ENCODE results near the gene ANKS1A.
"Not testable (repeated sequence)": the region's sequence is repeated elsewhere in the genome, so short reads cannot be mapped to it uniquely, and the experiment has no call there.

Gene ANKS1A

DNA sequence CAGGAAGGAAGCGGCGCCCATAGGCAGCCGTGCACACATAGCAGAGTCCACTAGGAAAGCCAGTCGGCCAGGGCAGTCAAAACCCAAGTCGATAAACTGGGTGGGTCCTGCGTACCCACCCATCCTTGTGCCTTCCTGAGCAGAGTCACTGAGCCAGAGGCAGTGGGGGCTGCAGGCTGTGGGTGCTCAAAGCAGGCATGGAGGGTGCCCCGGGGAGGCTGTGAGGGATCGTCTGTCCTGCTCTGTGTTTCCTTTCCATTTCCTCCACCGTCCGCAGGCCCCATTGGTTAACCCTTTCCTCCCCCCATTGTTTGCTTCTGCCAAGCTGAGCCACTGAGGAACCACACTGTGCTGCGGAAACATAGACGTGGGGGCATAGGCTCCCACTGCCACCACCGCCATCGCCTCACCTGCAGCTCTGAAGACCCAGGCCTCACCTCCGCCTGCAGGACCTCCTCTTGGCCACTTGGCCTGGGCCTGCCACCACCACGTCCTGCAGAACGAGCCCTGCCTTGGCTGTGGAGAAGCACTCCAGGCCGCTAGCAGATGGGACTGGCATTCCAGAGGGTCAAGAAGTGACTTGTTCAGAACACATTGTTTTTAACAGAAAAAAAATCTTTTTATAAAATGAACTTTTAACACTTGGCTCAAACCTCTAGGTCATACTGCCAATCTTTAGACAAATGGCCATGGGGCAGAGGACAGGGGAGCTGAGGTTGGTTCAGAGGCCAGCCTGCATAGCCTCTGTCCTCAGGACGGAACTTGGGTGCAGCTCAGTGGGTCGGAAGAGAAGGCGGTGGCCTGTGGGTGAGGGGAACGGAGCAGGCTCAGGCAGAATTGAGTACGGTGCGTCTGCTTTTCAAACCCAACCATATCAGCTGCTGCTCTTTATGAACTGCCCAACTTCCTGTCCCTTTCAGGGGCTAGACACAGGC is 199.5 kb downstream of the ANKS1A start:
- no peak for DNase-seq

DNA sequence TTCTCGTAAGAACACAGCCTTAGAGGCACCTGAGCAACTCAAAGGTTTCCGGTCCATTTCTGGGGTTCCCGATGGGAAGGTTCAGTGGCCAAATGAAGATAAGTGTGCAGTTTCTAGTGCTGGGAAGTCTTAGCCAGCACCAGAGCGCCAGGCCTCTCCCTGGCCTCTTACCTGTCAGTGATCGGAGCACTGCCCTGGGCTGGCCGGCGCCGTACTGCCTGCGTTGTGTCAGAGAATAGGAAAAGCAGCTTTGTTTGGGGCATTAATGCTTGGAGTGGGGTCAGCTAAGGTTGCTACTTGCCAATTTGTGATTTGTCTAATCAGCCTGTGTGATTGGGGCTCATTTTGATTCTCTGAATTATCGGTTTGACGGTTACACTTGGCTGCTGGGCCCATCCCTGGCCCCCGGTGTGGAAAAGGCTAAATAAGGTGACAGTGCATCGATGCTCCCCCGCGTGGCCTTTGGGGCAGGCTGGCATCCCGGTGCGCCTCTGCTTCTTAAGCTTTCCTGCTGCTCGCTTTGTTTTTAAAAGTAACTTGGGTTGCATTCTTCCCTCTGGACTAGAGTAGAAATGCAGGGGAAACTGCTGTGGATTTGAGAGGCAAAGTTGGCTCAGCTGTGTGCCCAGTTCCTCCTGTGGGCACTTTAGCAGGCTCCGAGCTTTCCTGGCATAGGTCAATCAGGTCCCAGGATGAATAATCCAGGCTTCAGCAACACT is 200.3 kb downstream of the ANKS1A start:
- DNase-seq: no peak

DNA sequence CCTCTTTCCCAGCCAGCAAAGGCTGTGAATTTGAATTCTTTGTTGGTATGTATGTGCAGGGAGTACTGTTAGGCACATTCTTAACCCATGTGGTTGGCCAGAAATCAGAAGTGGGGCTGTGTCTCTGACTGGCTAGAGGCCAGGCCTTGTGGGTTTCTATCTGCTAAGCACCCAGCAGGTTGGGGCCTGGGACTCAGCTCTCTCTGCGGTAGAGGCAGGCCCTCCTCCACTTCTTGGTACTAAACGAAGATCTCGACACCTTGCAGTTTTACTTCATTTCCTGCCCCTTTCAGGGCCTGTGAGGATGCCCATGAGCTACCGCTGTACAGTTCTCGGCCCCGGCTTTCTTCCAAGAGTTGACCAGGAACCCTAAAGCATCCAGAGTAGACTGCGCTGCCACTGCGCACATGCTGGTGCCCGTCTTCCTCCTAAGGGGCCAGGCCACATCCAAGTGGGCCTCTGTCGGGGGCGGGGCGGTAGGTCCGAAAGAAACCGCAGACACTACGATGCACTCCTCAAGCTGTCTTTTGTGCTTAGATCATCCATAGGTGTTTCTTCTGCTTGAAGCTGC is 201.0 kb downstream of the ANKS1A start:
- no peak for DNase-seq

DNA sequence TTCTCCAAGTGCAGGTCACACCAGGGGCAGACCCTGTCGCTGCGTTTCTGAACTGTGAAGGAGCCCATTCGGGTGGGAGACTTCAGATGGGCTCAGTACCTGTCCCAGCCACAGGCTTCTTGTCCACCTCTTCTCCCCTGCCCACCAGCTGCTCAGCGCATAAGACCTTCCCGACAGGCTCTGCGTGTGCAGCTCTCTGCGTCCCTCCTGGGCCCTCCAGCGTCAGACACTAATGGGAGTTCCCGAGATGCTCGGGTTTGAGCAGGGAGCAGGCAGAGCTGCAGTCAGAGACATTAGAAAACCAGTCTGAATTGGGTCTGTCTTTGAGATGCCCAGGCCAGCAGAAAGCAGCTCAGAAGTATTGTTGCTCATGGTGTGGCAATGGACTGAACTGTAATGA is 201.7 kb downstream of the ANKS1A start:
- no peak for DNase-seq

DNA sequence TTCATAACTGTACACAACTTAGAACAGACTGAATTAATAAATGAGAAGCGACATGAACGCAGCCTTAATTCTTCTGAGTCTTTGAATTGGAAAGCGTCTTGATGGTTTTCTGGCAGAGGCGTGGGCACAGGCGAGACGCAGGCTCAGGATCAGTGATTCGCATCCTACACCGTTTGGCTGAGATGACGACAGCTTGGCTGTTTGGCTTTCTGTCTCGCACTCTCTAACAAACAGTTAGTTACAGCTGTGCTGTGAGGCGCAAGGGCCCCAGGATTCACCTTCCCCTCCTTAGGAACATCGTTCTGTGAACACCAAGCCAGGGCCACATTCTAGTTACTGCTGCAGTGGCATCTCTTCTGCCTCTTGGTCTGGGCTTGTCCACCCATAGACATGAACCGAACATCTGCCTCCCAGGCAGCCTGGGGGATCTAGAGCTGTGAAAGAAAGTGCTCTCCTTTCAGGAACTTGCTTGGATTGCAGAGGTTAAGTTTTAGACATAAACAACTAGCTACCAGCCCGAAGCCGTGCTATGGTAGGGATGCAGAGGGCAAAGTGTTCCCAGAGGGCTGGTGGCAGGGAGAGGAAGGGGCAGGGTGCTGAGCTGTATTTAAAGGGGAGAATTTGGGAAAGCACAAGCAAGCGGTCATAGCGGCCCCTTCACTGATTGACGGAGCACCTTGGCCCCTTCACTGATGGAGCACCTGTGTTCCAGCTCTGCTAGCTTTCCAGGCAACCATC is 202.5 kb downstream of the ANKS1A start:
- no peak for DNase-seq

DNA sequence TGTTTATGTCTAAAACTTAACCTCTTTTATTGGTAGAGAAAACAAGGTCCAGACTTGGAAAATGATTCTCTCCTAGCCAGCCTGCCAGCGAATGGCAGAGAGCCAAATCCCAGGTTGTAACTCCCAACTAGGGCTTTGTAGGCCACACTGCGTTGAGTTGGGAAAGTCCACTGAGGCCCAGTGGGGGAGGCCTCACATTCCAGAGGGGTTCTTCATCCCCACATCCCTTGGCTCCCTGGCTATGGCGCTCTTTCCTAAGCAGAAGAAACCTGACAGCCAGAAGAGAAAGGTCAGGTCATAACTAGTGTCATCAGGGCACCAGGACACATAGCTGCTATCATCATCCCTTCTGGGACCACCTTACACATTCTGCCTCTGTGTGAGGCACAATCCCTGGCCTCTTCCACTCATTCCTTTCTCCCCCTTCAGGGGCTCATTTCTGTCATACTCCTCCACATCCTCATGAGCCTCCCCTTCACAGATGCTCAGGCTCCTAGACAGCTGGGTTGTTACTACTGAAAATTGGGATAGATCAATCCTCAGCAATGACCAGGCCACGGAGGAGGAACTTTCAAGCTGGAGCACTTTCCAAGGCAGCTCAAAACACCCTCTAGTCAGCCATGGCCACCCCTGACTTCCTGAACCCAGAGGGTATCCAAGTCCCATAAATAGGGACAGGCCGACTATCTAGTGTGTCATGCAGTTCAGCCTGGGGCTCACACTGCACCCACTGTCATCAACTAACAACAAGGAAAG is 203.5 kb downstream of the ANKS1A start:
- no peak for DNase-seq

DNA sequence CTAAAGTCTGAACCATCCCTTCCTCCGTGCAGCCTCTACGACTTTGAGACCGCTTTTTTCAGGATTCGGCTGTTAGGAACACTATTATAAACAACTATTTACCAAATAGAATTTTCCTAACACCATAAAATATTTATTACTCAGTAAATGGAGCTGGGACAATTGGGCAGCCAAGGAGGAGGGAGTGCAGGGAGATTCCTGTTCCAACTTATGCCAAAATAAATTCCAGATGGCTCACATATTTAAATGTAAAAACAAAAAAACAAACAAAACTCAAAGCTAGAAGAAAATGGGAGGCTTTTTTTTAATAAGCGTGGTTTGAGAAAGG is 204.0 kb downstream of the ANKS1A start:
- DNase-seq: no peak

DNA sequence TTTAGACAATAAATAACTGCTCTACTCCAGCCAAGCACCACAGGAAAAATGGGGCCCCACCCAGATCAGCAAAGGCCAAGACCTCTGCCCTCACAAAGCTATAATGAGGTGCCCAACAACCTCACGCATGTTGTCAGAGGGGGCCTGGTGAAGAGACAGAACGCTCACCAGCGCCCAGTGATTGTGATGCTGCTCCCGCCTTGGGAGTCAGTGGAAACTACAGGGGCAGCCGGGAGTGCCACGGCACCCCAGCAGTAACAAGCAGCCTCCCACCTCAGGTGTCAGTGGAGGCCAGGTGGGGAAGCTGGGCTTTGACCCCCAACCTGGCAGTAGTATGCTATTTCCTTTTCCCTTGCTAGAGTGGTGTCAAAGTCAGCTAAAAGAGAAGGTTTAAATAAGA is 204.7 kb downstream of the ANKS1A start:
- no peak for DNase-seq

DNA sequence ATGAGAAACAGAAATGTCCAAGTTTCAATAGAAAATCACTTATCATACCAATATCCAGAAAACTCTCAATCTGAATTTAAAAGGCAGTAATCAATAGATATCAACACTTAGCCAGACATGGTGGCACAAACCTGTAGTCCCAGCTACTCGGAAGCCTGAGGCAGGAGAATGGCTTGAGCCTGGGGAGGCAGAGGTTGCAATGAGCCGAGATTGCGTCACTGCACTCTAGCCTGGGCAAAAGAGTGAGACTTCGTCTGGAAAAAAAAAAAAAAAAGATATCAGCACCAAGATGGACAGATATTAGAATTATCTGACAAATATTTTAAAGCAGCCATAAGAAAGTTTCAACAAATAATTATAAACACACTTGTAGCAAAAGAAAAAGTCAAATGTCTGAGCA is 205.1 kb downstream of the ANKS1A start:
- DNase-seq: no peak

DNA sequence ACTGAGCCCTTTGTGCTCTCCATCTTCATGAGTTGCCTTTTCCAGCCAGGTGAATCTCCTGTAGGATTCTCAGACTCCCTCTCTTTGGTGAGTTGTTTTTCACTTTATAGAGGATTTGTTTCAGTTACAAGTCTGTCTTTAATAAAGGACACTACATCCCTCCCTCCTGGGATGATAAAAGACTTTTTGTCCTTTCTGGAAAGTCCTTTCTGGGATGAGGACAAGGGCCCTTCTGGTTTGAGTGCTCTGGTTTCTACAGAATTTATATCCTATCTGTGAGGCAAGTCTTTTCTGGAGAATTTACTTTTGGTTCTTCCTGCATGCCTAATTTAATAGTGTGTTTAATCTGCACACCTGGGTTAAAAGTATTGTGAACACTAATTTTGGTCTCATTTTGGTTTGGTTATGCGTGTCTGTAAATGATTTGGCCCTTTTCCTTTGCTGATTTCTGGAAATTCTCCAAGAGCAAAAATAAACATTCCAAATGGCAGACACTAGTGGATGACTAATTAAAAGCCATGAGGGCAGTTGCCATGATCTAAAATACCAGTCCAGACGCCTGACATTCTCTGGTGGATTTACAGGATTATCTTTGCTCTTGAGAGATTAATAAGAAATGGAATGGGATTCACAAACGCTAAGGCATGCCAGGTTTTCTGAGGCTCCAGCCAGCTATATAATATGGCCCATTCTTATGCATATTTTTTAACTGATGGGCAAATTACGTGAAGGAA is 207.2 kb downstream of the ANKS1A start:
- no peak for DNase-seq

DNA sequence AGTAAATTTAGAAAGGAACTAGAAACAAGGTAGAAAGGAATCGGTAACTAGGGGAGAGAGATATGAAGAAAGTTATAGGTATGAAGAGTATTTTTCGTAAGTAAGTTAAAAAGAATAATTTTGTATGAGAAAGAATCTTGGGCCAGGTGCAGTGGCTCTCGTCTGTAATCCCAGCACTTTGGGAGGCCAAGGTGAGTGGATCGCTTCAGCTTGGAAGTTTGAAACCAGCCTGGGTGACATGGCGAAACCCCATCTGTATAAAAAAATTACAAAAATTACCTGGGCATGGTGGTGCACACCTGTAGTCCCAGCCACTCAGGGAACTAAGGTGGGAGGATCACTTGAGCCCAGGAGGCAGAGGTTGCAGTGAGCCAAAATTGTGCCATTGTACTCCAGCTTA is 210.1 kb downstream of the ANKS1A start:
- no peak for DNase-seq

DNA sequence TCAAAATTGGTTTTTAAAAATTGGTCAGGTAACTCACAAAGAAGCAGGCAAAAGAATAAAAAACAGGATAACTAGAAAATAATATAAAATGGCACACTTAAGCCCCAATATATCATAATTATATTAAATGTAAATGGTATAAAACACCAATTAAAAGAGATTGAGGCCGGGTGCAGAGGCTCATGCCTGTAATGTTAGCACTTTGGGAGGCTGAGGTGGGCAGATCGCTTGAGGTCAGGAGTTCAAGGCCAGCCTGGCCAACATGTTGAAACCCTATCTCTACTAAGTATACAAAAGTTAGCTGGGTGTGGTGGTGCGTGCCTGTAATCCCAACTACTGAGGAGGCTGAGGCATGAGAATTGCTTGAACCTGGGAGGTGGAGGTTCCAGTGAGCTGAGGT is 216.0 kb downstream of the ANKS1A start:
- DNase-seq: no peak

DNA sequence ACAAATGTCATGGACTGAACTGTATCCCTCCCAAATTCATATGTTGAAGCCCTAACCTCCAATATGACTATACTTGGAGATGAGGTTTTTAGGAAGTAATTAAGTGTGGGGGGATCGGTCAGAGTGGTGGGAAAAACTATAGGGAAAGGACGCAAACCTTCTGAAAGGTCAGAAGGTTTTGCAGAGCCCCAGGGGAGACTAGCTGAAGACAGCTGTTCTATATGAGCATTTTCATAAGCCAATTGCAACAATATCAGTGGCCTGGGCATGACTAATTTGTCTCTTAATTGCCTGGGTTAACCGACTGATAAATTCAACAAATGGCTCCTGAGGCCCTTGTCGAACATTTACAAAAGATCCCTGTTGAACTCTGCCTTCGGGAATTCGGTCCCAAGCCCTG is 217.0 kb downstream of the ANKS1A start:
- DNase-seq: not testable (repeated sequence)

DNA sequence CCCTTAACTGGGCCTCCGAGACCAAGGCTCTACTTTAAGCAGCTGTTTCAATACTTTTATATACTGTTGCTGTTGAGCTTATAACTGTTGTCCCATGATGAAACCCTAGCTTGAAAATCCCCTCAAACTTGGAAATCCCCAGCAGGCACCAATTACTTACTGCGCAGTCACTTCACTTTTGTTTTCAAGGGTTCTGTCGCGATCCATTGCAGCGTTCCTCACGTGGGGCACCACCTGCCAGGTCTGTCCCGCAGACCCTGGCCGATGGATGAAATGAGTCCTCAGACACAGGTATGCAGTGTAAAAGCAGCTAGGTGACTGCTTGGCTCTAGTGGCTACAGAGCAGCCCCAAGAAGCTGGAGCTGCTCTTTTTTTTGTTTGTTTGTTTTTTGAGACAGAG is 218.2 kb downstream of the ANKS1A start:
- not testable (repeated sequence) for DNase-seq

DNA sequence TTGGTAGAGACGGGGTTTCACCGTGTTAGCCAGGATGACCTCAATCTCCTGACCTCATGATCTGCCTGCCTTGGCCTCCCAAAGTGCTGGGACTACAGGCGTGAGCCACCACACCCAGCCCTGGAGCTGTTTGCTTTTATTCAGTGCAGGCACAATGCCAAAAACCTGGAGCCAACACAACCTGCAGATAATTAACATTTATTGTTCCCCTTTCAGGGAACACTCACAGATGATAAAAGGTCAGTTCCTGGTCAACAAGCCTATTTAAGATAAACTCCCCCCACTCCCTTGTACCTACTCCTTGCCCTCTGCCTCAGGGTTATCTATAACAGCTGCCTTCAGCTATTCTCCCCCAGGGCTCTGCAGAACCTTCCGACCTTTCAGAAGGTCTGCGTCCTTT is 218.7 kb downstream of the ANKS1A start:
- DNase-seq: not testable (repeated sequence)

DNA sequence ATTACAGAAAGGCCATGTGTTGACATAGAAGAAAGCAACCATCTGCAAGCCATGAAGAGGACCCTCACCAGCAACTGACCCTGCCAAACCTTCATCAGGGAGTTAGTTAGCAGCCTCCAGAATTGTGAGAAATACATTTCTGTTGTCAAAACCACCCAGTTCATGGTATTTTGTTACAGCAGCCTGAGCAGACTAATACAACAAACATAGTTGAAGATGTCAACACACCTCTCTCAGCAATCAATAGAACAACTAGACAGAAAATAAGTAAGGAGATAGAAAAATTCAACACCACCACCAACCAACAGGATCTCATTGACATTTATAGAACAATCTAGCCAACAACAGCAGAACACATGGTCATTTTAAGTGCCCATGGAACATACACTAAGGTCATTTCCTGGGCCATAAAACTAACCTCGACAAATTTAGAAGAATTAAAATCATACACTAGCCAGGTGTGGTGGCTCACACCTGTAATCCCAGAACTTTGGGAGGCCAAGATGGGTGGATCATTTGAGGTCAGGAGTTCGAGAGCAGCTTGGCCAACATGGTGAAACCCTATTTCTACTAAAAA is 219.3 kb downstream of the ANKS1A start:
- no peak for DNase-seq

DNA sequence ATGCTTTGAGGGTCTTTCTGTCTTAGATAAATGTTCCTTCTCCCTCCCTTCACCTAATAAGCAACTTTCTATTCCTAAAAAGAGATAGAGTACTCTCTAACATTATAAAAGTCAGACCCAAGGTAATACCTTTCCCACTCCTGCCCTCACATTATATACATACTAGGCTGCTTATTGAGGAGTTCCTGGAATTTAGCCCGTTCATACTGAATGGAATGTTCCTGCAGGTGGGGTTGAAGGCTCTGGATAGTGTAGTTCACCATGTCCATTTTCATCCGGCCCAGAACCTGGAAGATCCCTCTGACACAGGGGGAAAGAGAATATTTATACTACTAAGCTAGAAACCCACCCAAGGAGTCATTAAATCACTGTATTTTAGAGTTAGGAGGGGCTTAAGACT is 231.7 kb downstream of the ANKS1A start:
- DNase-seq: no peak

DNA sequence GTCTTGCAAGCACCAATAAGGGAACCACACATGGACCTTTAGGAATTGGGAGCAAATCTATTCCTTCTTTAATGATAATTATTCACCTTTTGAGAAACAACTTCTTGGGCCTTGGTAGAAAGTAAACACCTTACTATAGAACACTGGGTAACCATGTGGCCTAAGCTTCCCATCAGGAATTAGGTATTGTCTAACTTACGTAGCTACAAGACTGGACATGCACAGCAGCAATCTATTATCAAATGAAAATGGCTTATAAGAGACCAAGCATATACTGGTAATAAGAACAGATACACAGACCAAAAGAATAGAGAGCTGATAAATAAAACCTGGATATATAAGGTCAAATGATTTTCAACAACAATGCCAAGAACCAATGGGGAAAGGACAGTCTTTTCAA is 235.3 kb downstream of the ANKS1A start:
- DNase-seq: no peak

DNA sequence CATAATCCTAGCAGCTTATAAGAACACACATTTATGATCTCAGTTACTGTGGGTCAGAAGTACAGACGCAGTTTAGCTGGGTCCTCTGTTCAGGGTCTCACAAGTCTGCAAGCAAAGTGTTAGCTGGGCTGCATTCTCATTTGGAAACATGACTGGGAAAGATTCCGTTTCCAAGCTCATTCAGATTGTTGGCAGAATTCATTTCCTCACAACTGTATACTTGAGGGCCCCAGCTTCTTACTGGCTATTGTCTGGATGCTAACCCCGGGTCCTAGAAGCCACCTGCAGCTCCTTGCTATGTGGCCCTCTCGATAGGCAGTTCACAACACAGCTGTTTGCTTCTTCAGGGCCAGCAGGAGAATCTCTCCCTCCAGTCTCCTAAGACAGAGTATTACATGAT is 239.0 kb downstream of the ANKS1A start:
- no peak for DNase-seq

DNA sequence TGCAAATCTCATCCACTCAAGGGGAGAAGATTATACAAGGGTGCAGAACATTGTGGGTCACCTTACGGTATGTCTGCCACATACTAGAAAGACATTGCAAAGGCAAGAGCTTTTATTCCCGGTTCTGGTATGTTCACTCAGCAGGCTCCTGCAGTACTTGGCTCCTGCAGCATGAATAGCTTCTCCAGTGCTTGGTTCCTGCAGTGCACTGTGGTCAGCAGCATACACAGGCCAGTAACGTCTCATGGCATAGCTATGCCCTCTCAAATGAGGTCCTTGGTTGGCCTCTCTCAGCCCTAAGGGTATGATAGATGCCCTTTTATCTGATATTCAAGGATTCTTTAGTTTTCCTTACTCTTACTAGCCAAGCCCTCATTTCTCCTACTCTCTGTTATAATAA is 239.4 kb downstream of the ANKS1A start:
- DNase-seq: no peak

DNA sequence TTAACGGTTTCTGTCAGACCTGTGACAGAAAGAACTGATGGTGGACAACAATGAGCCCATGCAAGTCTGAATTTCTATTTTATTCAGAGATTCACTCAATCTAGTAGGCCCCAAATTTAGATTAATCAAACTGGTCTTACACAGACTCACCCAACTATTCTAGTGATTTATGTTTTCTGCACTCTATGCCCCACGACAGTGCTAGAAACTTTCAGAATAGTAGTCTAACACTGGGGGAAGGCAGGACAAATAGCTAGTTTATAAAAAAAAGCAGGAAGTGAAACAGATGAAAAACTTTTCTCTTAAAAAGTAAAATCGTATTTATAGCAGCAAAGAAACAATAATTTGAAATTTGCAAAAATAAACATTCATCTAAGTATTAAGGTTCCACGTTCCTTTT is 247.1 kb downstream of the ANKS1A start:
- no peak for DNase-seq

DNA sequence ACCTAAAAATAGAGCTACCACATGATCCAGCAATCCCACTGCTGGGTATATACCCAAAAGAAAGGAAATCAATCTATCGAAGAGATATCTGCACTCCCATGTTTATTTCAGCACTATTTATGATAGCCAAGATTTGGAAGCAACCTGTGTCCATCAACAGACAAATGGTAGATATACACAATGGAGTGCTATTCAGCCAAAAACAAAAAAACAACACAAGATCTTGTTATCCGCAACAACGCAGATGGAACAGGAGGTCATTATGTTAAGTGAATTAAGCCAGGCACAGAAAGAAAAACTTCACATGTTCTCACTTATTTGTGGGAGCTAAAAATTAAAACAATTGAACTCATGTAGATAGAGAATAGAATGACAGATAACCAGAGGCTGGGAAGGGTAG is 249.1 kb downstream of the ANKS1A start:
- DNase-seq: not testable (repeated sequence)
